Measurements from ENCODE around the gene CCDC51. TPM values are rescaled to one million over a fixed set of nuclear protein-coding genes. Genes with fewer than 3 reads are reported as not detected.

CCDC51 gene
- total and polyA plus RNA-seq, 2 of the 13 experiments (the other 11 are each of a cell fraction or from before 2014, with no cell fraction given) = 18.1 to 29.4 TPM

- peak; percentile 82; the same call in 1 of the 2 replicates for TF ChIP-seq KDM5B (CRISPR knock-in tag; IDR thresholded peaks at IDR 0.05; ENCODE audit: borderline replicate concordance)
- TF ChIP-seq ATF7-NPFF (CRISPR knock-in tag; IDR thresholded peaks at IDR 0.05; ENCODE audit: low read depth) = peak; percentile 70
- TF ChIP-seq HDAC2 (CRISPR knock-in tag; IDR thresholded peaks at IDR 0.05) = peak; percentile 83
- TF ChIP-seq DR1 (CRISPR knock-in tag; IDR thresholded peaks at IDR 0.05) = peak; percentile 61; the same call in 1 of the 2 replicates
- peak; percentile 100 for TF ChIP-seq PATZ1 (CRISPR knock-in tag; IDR thresholded peaks at IDR 0.05)
- no peak for TF ChIP-seq ZBTB44 (CRISPR knock-in tag; IDR thresholded peaks at IDR 0.05)
- TF ChIP-seq NFIB (CRISPR knock-in tag; IDR thresholded peaks at IDR 0.05; ENCODE audit: borderline replicate concordance) = no peak
- TF ChIP-seq EP300 (IDR thresholded peaks at IDR 0.05; ENCODE audit: low read depth in 2 of 2, low read length in 2 of 2) = peak; percentile 70 to 96
- TF ChIP-seq EP300 (CRISPR knock-in tag; IDR thresholded peaks at IDR 0.05; ENCODE audit: borderline replicate concordance) = peak; percentile 90
- peak in 1 of 2 experiments; percentile 57; a peak in 2 of 4 replicates for TF ChIP-seq REST (IDR thresholded peaks at IDR 0.05; ENCODE audit: borderline replicate concordance in 1 of 2, low read depth in 1 of 2, low read length in 2 of 2)
- TF ChIP-seq, protein P1, sequence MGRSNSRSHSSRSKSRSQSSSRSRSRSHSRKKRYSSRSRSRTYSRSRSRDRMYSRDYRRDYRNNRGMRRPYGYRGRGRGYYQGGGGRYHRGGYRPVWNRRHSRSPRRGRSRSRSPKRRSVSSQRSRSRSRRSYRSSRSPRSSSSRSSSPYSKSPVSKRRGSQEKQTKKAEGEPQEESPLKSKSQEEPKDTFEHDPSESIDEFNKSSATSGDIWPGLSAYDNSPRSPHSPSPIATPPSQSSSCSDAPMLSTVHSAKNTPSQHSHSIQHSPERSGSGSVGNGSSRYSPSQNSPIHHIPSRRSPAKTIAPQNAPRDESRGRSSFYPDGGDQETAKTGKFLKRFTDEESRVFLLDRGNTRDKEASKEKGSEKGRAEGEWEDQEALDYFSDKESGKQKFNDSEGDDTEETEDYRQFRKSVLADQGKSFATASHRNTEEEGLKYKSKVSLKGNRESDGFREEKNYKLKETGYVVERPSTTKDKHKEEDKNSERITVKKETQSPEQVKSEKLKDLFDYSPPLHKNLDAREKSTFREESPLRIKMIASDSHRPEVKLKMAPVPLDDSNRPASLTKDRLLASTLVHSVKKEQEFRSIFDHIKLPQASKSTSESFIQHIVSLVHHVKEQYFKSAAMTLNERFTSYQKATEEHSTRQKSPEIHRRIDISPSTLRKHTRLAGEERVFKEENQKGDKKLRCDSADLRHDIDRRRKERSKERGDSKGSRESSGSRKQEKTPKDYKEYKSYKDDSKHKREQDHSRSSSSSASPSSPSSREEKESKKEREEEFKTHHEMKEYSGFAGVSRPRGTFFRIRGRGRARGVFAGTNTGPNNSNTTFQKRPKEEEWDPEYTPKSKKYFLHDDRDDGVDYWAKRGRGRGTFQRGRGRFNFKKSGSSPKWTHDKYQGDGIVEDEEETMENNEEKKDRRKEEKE (IDR thresholded peaks at IDR 0.05) = no peak
Observed at GRCh38 chr3:48429960-48430707, 9.8 kb downstream of the CCDC51 start, which contains the start of gene PLXNB1 (continued).

All from HepG2 (cell line).